HEK293 (cell line): ENCODE results near the gene TBC1D9B.

Source experiments
- CTCF ChIA-PET: fragments of 350-600 bp; formaldehyde crosslinking; extraction: SDS; loops from one replicate; lab custom pipeline; 2021; ENCODE audit warnings: antibody characterized with exemption; lab: Yijun Ruan, JAX
- POLR2A ChIA-PET: fragments of 300-600 bp; formaldehyde crosslinking; extraction: SDS; loops from one replicate; lab custom pipeline; 2020; ENCODE audit warnings: antibody characterized with exemption, inconsistent platforms; lab: Yijun Ruan, JAX
- H3K27ac ChIP-seq: fragments of 200-500 bp; sonication (Bioruptor generic); 2 replicates; pipeline ENCODE4 v1.5.1; 2014; ENCODE audit warnings: low read depth, low read length, control low read depth, inconsistent platforms; ENCODE audit errors: extremely low read depth
- H3K36me3 ChIP-seq, 2 experiments: fragments of 200-500 bp in 1 of 2; sonication (Bioruptor generic) in 1 of 2; 1 replicate in 1 of 2; 2 replicates in 1 of 2; pipeline ENCODE4 v1.5.1; 2014 to 2017; ENCODE audit warnings: inconsistent platforms in 2 of 2, low read length in 2 of 2; ENCODE audit not compliant: control insufficient read depth in 2 of 2, insufficient read depth in 1 of 2
- H3K4me1 ChIP-seq: fragments of 200-500 bp; sonication (Bioruptor generic); 2 replicates; pipeline ENCODE4 v1.5.1; 2014; ENCODE audit warnings: mild to moderate bottlenecking, low read length, inconsistent platforms; ENCODE audit not compliant: control insufficient read depth, insufficient read depth
- H3K4me3 ChIP-seq: 2 replicates; pipeline ENCODE4 v1.5.1; 2011; ENCODE audit warnings: low read depth, mild to moderate bottlenecking, control low read depth, low read length, moderate library complexity
- H3K9me3 ChIP-seq: fragments of 200-500 bp; sonication (Bioruptor generic); 2 replicates; pipeline ENCODE4 v1.5.1; 2014; ENCODE audit warnings: low read depth, low read length, inconsistent platforms; ENCODE audit not compliant: control insufficient read depth, insufficient read depth
- ATF2 ChIP-seq: fragments of 450-650 bp; formaldehyde crosslinking; IDR thresholded peaks from 2 replicates; pipeline ENCODE4 v1.5.1; 2016; ENCODE audit warnings: missing biosample characterization, missing genetic modification characterization, low read depth
- BCL11B ChIP-seq: fragments of 450-650 bp; formaldehyde crosslinking; IDR thresholded peaks from 2 replicates; pipeline ENCODE4 v1.5.1; 2016; ENCODE audit warnings: low read depth, missing biosample characterization, missing genetic modification characterization
- GLIS1 ChIP-seq: fragments of 450-650 bp; formaldehyde crosslinking; IDR thresholded peaks from 2 replicates; pipeline ENCODE4 v1.5.1; 2016; ENCODE audit warnings: missing biosample characterization, missing genetic modification characterization
- HOXD13 ChIP-seq: sonication (generic); formaldehyde crosslinking; IDR thresholded peaks from 2 replicates; pipeline ENCODE4 v1.8.0; 2022; ENCODE audit warnings: missing genetic modification reagents, borderline replicate concordance
- REPIN1 ChIP-seq: fragments of 450-650 bp; formaldehyde crosslinking; IDR thresholded peaks from 2 replicates; pipeline ENCODE4 v1.5.1; 2017; ENCODE audit warnings: missing biosample characterization, missing genetic modification characterization, low read depth
- WT1 ChIP-seq: fragments of 450-650 bp; formaldehyde crosslinking; IDR thresholded peaks from 2 replicates; pipeline ENCODE4 v1.5.1; 2016; ENCODE audit warnings: missing biosample characterization, missing genetic modification characterization
- ZBTB21 ChIP-seq: fragments of 450-650 bp; formaldehyde crosslinking; IDR thresholded peaks from 2 replicates; pipeline ENCODE4 v1.5.1; 2017; ENCODE audit warnings: missing biosample characterization, missing genetic modification characterization
- ZBTB49 ChIP-seq: fragments of 450-650 bp; formaldehyde crosslinking; IDR thresholded peaks from 2 replicates; pipeline ENCODE4 v1.5.1; 2016; ENCODE audit warnings: missing biosample characterization, missing genetic modification characterization, low read depth
- ZFP37 ChIP-seq: fragments of 450-650 bp; formaldehyde crosslinking; IDR thresholded peaks from 2 replicates; pipeline ENCODE4 v1.5.1; 2016; ENCODE audit warnings: missing biosample characterization, missing genetic modification characterization
- ZNF274 ChIP-seq, 2 experiments: fragments of 200-500 bp in 1 of 2; fragments of 450-650 bp in 1 of 2; sonication (Bioruptor generic) in 1 of 2; formaldehyde crosslinking in 1 of 2; IDR thresholded peaks; 2 replicates each; pipeline versions ENCODE4 v1.5.1 to v1.6.1; 2014 to 2016; ENCODE audit warnings: borderline replicate concordance in 1 of 2, inconsistent platforms in 1 of 2, low read length in 1 of 2, missing biosample characterization in 1 of 2, missing genetic modification characterization in 1 of 2
- ZNF362 ChIP-seq: fragments of 450-650 bp; formaldehyde crosslinking; IDR thresholded peaks from 2 replicates; pipeline ENCODE4 v1.5.1; 2016; ENCODE audit warnings: missing biosample characterization, missing genetic modification characterization
- ZNF449 ChIP-seq: fragments of 450-650 bp; formaldehyde crosslinking; IDR thresholded peaks from 2 replicates; pipeline ENCODE4 v1.5.1; 2017; ENCODE audit warnings: missing biosample characterization, mild to moderate bottlenecking, missing genetic modification characterization, moderate library complexity
- ZNF518A ChIP-seq: fragments of 450-650 bp; formaldehyde crosslinking; conservative IDR thresholded peaks from 2 replicates; pipeline ENCODE4 v1.5.1; 2016; ENCODE audit warnings: low read depth, missing biosample characterization, missing genetic modification characterization
- ZNF629 ChIP-seq: fragments of 450-650 bp; formaldehyde crosslinking; IDR thresholded peaks from 2 replicates; pipeline ENCODE4 v1.5.1; 2017; ENCODE audit warnings: missing biosample characterization, missing genetic modification characterization
- ZNF704 ChIP-seq: fragments of 450-650 bp; formaldehyde crosslinking; IDR thresholded peaks from 2 replicates; pipeline ENCODE4 v1.5.1; 2016; ENCODE audit warnings: missing biosample characterization, missing genetic modification characterization
- ZNF777 ChIP-seq: fragments of 450-650 bp; formaldehyde crosslinking; IDR thresholded peaks from 2 replicates; pipeline ENCODE4 v1.5.1; 2017; ENCODE audit warnings: missing biosample characterization, missing genetic modification characterization, borderline replicate concordance
- ZNF785 ChIP-seq: fragments of 450-650 bp; formaldehyde crosslinking; IDR thresholded peaks from 2 replicates; pipeline ENCODE4 v1.5.1; 2016; ENCODE audit warnings: missing biosample characterization, missing genetic modification characterization
- ZSCAN30 ChIP-seq: fragments of 450-650 bp; IDR thresholded peaks from 2 replicates; pipeline ENCODE4 v1.5.1; 2018; ENCODE audit warnings: missing biosample characterization, mild to moderate bottlenecking, missing genetic modification characterization, moderate library complexity

Gene TBC1D9B

GRCh38 chr5:179822059-179822432, 85.7 kb downstream of the TBC1D9B start:
- peaks cover 16 to 48% of the 10 kb centered on the region in 2 experiments for H3K36me3 ChIP-seq
- no peak for TF ChIP-seq BCL11B (tag by site-specific recombination)
- TF ChIP-seq ZNF362 (tag by site-specific recombination) = 0 out of 2 replicates have a peak, but pooled peaks have one; percentile 43
- no peak for TF ChIP-seq ZNF704 (tag by site-specific recombination)
- TF ChIP-seq ZFP37 (tag by site-specific recombination) = 0 out of 2 replicates have a peak, but pooled peaks have one; percentile 39
- no peak for TF ChIP-seq ZNF629 (tag by site-specific recombination)
- no peak for TF ChIP-seq WT1 (tag by site-specific recombination)
- TF ChIP-seq, all 188 proteins: peak for 2
- ChIA-PET POLR2A (interaction anchor here (0.6 to 1.6 kb wide), 8 partner anchors 9 to 198 kb away, joined by 3 to 13 read pairs (median 4); partner anchors contain the start of gene HNRNPH1), CTCF (interaction anchor here (0.6 to 0.7 kb wide), 2 partner anchors 120 to 131 kb away, joined by 3 to 5 read pairs; no protein-coding TSS in a partner anchor)
- H3K9me3 ChIP-seq = no peaks in the 10 kb centered on the region
- peak overlapping the region; percentile 83 for H3K4me3 ChIP-seq
- peaks cover 19% of the 10 kb centered on the region for H3K4me1 ChIP-seq
- no peak overlapping the region; the same call in 1 of the 2 replicates for H3K27ac ChIP-seq

- Histone ChIP-seq H3K27ac (peak overlapping the region; percentile 92), H3K36me3 (peaks cover 10 to 43% of the 10 kb centered on the region in 2 experiments; a peak in 2 of 3 replicates)
- POLR2A ChIA-PET = interaction anchor here (0.6 to 1.7 kb wide), 14 partner anchors 9 to 198 kb away, joined by 3 to 28 read pairs (median 6); partner anchors contain the start of genes HNRNPH1, MAML1 and MGAT4B
- TF ChIP-seq ZBTB21 (tag by site-specific recombination) (no peak), ZNF449 (tag by site-specific recombination) (no peak), ZNF274 (IDR thresholded peaks at IDR 0.05; ENCODE audit: low read length) (no peak), ZNF274 (tag by site-specific recombination; IDR thresholded peaks at IDR 0.05; ENCODE audit: borderline replicate concordance) (no peak), ZNF518A (tag by site-specific recombination) (no peak), GLIS1 (tag by site-specific recombination) (peak; percentile 90), ZNF777 (no peak), ZSCAN30 (no peak), HOXD13 (no peak), ZBTB49 (tag by site-specific recombination) (no peak), ATF2 (tag by site-specific recombination) (no peak; the same call in 1 of the 2 replicates), ZNF785 (tag by site-specific recombination) (no peak), REPIN1 (tag by site-specific recombination) (no peak)
Observed at GRCh38 chr5:179821298-179822058, 86.2 kb downstream of the TBC1D9B start.

More at GRCh38 chr5:179821298-179822058, 86.2 kb downstream of the TBC1D9B start:
- CTCF ChIA-PET = interaction anchor here (0.6 to 0.7 kb wide), 2 partner anchors 121 to 131 kb away, joined by 3 to 5 read pairs; no protein-coding TSS in a partner anchor
- H3K4me3 ChIP-seq = peak overlapping the region; percentile 83
- peaks cover 19% of the 10 kb centered on the region for H3K4me1 ChIP-seq
- no peaks in the 10 kb centered on the region for H3K9me3 ChIP-seq
